Stimulated activated effector memory CD8-positive, alpha-beta T cell treated with anti-CD3 and anti-CD28 coated beads, Interleukin-12 subunit alpha, Interleukin-12 subunit beta, amount 100 ng/mL, for 72 hours (primary cell): ENCODE data around the gene ZFAND3.

Source experiments
- ATAC-seq: fragments of 150-1000 bp; cut with Tn5 transposase; 2 replicates; pipeline ENCODE4 v1.10.0; 2021
- DNase-seq, 2 donors: peaks; one replicate each; pipeline ENCODE4 v3.0.0; 2021 to 2022; ENCODE audit warnings: low spot score in 2 of 2
- H3K27ac Mint-ChIP-seq: one replicate; pipeline ENCODE4 v1.8.0; 2022; ENCODE audit warnings: mild to moderate bottlenecking, mixed read lengths
- H3K36me3 Mint-ChIP-seq: one replicate; pipeline ENCODE4 v1.8.0; 2022; ENCODE audit warnings: mild to moderate bottlenecking, mixed read lengths
- H3K4me1 Mint-ChIP-seq: one replicate; pipeline ENCODE4 v1.8.0; 2022; ENCODE audit warnings: mixed read lengths
- H3K4me3 Mint-ChIP-seq: one replicate; pipeline ENCODE4 v1.8.0; 2022; ENCODE audit warnings: mild to moderate bottlenecking, mixed read lengths
- H3K9me3 Mint-ChIP-seq: one replicate; pipeline ENCODE4 v1.8.0; 2022; ENCODE audit warnings: mixed read lengths

Gene ZFAND3

DNA sequence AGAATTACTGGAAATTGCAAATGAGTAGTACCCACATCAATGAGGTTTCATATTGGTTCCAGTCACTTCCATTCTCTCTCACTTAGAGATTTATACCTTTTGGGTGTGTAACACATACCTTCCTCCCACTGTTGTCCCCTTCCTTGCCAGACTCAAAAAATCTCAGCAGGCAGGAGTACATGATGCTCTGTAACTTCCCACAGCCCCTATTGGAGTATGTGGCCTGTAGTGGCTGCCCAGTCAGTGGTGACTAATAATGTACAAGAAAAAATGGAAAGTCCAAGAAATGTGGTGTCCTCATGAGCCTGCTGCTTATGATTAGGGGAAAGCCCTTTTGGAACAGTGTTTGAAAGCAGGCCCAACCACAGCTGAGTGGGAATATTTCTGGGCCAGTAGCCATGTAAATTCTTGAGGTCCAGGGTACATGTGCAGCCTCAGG is 312.0 kb downstream of the ZFAND3 start:
- Mint-ChIP-seq H3K4me3 (no peak overlapping the region), H3K36me3 (peaks cover 15% of the 10 kb centered on the region), H3K27ac (peak overlapping the region; percentile 74), H3K4me1 (peaks cover 55% of the 10 kb centered on the region), H3K9me3 (no peaks in the 10 kb centered on the region)
- DNase-seq (peak in 1 of 2 donors; percentile 56), ATAC-seq (peak; percentile 85)

DNA sequence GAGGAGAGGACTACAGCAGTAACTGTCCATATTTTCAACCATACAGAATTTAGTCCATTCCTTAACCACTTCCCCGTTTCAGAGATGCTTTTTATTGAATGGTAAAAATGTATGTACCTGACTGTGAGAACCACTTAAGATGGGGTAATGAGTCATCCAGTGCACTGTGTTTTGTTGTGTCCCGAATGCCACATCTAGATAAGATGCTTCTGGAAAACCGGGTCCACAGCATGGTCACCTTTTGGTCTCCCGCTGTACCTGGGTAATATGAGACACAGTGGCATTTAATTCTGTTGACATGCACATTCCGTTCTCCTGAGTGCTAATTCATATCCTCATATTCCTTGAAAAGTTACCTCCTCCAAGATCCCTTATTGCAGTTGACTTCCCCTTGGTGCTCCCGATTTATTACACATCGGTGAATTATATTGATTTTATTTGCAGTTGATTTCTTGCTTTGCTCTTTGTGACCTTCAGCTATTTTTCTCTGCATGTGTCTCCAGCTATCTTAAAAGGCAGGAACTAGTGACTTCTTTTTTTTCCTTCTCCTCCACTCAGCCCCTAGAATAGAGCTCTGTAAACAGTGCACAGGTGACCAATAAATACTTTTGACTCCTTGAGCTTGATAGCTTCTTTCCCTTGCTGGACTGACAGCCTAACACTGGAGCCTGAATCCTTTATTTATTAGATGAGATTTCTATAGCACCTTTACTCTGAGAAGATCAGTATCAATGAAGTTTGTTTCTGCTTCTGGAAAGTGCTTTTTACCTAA is 314.6 kb downstream of the ZFAND3 start:
- Mint-ChIP-seq H3K4me1 (peaks cover 55% of the 10 kb centered on the region), H3K4me3 (no peak overlapping the region), H3K27ac (no peak overlapping the region), H3K36me3 (peaks cover 23% of the 10 kb centered on the region), H3K9me3 (no peaks in the 10 kb centered on the region)
- DNase-seq = no peak
- ATAC-seq = no peak

DNA sequence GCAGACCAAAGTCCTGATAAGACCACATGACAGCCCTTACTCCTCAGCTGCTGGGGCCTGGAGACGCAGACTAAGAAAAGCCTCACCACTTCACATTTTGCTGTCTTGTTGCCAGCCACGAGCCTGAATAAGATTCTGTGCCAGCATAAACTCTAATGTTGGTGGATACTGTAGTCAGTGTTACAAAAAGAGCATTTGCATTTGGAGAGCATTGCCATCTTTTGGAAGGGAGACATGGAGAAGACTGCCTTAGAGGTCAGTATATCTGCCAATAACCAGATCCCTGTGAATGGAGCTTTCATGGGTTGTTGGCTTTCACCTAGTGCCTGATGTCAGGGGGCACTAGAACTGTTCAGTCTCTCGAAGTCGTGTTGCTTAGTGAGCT is 315.2 kb downstream of the ZFAND3 start:
- H3K27ac Mint-ChIP-seq = no peak overlapping the region
- ATAC-seq (no peak), DNase-seq (no peak)
- H3K4me3 Mint-ChIP-seq = no peak overlapping the region
- peaks cover 27% of the 10 kb centered on the region for H3K36me3 Mint-ChIP-seq
- H3K4me1 Mint-ChIP-seq = peaks cover 56% of the 10 kb centered on the region
- no peaks in the 10 kb centered on the region for H3K9me3 Mint-ChIP-seq

DNA sequence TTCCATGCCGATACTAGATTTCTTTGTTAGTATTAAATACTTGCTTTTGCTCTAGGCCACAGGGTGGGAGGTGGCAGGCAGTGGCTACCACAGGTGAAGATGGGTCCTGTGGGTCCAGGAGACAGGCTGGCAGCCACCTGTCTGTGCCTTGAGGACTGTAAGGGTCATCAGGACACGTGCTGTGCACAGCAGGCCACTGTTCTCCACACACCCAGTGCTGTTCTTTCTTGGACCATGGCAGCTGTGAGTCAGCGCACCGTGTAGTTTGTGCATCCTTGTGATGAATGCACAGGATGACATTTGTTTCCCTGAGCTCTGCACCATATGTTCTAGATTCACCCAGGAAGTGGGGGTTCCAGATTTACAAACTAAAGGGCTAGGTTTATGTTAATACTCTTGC is 317.0 kb downstream of the ZFAND3 start:
- no peak overlapping the region for H3K27ac Mint-ChIP-seq
- H3K4me3 Mint-ChIP-seq = no peak overlapping the region
- DNase-seq (no peak), ATAC-seq (no peak)
- peaks cover 43% of the 10 kb centered on the region for H3K4me1 Mint-ChIP-seq
- H3K36me3 Mint-ChIP-seq = peaks cover 27% of the 10 kb centered on the region
- H3K9me3 Mint-ChIP-seq = no peaks in the 10 kb centered on the region

DNA sequence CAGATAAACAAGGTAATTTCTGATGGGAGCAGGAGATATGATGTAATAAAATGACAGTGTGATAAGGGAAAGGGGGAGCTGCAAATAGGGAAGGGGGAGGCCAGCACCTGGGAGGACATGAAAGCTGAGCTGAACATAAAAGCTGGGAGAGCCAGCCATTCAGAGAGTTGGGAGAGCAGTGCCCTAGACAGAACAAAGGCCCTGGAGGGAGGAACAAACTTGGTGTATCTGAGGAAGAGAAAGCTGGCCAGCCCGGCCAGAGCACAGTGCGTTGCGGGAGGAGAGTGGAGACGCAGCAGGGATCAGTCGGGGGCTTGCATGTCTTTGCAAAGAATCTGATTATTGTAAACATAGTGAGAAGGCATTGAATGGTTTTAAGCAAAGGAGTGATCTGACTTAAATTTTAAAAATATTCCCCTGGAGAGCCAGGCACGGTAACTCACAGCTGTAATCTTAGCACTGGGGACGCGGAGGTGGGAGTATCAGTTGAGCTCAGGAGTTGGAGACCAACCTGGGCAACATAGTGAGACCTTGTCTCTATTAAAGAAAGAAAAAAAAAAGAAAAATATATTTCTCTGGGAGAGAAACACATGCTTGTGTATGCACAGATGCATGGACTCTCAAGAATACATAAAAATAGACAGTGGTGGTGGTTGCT is 318.2 kb downstream of the ZFAND3 start:
- Mint-ChIP-seq H3K9me3 (no peaks in the 10 kb centered on the region), H3K27ac (peak overlapping the region; percentile 57)

DNA sequence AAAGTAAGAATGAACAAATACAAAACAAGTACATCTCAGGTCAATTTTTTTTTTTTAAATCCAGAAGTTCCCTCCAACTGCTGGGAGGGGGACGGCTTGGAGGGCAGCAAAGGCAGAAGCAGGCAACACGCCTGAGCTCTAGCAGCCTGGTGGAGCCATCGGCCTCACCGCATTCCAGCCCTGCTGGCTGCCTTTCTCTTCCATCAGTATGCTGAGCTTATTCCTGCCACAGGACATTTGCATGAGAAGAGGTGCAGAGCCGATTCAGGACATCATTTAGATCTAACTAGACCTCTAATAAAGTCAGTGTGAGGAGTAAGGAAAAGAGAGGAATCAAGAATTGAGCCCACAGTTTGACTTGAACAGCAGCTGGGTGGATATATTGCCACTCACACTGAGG is 318.8 kb downstream of the ZFAND3 start:
- no peak overlapping the region for H3K4me3 Mint-ChIP-seq
- ATAC-seq (no peak), DNase-seq (no peak)
- peaks cover 21% of the 10 kb centered on the region for H3K36me3 Mint-ChIP-seq
- H3K4me1 Mint-ChIP-seq = peaks cover 29% of the 10 kb centered on the region
- H3K27ac Mint-ChIP-seq = no peak overlapping the region
- H3K9me3 Mint-ChIP-seq = no peaks in the 10 kb centered on the region

More for the DNA sequence above, 318.2 kb downstream of the ZFAND3 start:
- ATAC-seq (no peak), DNase-seq (no peak)
- Mint-ChIP-seq H3K4me1 (peaks cover 34% of the 10 kb centered on the region), H3K36me3 (peaks cover 22% of the 10 kb centered on the region), H3K4me3 (no peak overlapping the region)

DNA sequence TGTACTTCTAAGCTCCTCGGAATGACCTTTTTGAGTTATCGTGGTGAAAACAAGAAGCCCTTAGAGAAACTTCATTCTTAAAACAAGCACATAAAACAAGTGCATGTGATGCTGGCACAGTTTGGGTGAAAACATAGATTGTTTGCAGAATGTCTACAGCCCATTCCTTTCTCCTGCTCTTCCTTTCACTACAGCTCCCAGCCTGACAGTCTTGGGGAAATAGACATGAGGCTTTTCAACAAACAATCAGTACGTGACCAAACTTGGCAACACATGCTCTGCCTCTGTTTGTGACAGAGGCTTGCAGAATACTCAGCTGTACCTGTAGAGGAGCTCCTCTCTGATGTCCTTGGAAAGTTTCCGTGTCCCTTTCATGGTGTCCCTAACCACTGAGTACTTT is 321.6 kb downstream of the ZFAND3 start:
- Mint-ChIP-seq H3K4me3 (no peak overlapping the region), H3K9me3 (no peaks in the 10 kb centered on the region), H3K4me1 (peaks cover 29% of the 10 kb centered on the region), H3K36me3 (peaks cover 19% of the 10 kb centered on the region), H3K27ac (peak overlapping the region; percentile 11)
- DNase-seq (no peak), ATAC-seq (no peak)

DNA sequence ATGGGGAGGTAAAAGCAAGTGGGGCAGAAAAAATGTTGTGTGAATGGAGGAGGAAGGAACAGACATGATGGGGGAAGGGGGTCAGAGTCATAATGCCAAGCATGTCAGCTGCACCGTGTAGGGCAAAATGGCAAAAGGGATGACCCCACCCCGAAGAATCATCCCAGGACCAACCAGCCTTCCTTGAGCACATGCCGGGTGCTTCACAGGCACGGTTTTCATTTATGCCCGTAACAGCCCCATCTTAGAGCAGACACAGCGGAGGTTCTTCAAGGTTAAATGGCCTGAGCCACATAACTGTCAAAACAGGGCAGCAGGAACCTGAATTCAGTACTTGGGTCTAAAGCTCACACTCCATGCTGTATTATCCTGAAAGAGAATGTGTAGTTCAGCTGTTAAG is 322.2 kb downstream of the ZFAND3 start:
- Mint-ChIP-seq H3K4me3 (no peak overlapping the region), H3K36me3 (peaks cover 19% of the 10 kb centered on the region), H3K27ac (no peak overlapping the region), H3K9me3 (no peaks in the 10 kb centered on the region), H3K4me1 (peaks cover 28% of the 10 kb centered on the region)
- DNase-seq (no peak), ATAC-seq (no peak)

DNA sequence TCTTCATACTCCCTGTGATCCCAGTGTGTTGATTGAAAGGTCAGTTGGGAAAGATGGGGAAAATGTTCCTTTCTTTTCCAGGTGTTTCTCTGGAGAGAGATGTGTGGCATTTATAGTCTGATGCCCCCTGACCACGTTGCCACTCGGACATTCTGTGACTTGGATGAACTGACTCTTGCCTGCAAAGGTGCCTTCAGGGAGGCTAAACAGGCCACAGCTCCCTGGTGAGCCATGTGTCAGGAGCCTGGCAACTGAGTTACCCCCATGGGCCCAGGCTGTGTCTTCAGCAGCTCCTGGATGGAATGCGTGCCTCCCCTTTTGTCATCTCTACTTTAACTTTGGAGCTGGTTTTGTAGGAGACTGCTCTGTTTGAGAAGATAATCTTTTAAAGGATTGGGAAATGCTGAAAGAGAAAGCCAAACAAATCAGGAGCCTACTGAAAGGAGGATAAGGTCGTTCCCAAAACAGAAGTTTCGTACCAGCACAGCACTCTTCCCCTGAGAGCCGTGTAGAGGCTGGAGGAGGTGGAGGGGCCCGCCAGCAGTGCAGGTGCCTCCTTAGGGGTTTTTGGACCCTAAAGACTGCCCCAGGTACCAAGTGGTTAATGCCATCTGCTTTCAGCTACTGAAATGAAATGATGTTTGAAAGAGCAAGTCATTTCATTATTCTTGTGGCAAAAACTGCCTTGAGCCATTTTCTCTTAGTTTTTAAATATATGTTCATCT is 322.8 kb downstream of the ZFAND3 start:
- ATAC-seq (no peak), DNase-seq (no peak)
- H3K4me1 Mint-ChIP-seq = peaks cover 31% of the 10 kb centered on the region
- no peak overlapping the region for H3K27ac Mint-ChIP-seq
- no peak overlapping the region for H3K4me3 Mint-ChIP-seq
- no peaks in the 10 kb centered on the region for H3K9me3 Mint-ChIP-seq
- peaks cover 13% of the 10 kb centered on the region for H3K36me3 Mint-ChIP-seq

DNA sequence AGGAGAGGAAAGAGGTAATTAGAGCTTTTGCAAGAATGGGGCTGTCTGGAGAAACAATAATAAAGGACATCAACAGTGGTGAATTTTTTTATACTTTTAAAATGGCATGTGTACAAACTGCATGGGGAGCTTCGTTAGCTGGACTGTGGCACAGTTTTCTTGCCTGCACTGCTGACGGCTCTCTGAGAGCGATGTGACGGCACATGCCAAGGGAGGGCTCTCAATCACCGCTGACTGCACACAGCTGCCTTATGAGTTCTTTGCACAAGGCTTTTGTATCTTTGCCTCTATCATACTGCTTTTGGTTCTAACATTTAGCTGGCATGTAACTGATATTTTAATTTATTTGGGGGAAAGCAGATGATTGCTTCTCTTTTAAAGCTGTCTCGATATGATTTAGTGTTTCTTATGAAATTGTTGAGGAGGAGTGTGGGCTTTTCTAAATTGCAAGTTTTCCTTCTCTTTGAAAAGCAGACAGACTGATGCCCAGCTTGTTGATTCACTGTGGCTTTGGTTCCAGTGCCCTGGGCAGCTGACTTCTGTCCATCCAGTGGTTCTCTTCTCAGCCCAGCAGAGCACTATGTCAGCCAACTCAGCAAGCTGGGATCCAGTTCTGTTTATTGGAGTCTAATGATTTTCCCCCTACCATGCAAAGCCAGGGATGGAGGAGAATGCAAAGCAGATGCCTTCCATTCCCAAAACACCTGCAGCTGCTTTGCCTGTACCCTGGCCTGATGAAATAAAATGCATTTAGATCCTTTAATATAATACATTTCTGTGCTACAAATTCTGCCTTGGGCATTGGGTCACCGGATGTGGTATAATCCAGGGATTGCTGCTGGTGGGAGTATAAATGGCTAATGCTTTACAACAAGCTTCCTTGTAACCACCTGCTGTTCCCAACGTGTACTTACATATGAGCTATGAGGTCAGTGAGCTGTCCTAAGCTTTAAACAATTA is 323.9 kb downstream of the ZFAND3 start:
- peaks cover 26% of the 10 kb centered on the region for H3K4me1 Mint-ChIP-seq
- H3K9me3 Mint-ChIP-seq = no peaks in the 10 kb centered on the region
- H3K36me3 Mint-ChIP-seq = peaks cover 12% of the 10 kb centered on the region
- H3K27ac Mint-ChIP-seq = no peak overlapping the region
- no peak overlapping the region for H3K4me3 Mint-ChIP-seq
- ATAC-seq (no peak), DNase-seq (no peak)

DNA sequence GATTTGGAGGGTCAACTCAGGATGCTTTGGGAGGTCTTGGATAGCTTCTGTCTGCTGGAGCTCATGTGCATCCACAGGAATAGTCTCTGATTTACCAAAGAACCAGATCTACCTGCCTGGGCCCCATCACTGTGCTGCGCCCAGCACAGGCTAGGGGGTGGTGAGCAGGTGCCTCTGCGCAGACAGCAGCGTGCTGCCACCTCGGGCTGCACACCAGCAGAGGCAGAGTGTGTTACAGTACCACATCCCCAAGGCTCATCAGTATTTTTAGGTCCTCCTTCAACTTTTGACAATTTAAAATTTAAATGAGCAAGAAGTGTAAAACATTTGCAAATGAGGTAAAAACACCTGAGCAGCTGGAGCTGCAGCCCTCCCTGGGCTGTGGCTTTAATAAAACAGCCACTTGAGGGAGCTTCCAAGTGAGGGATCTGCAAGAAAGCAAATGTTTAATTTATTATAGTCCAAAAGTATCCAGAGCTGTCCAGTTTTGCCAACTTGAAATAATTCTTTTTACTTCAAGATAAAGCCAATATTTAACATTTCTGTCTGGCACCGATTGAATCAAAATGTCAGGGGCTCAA is 324.9 kb downstream of the ZFAND3 start:
- peaks cover 19% of the 10 kb centered on the region for H3K36me3 Mint-ChIP-seq
- no peaks in the 10 kb centered on the region for H3K9me3 Mint-ChIP-seq
- H3K4me3 Mint-ChIP-seq = no peak overlapping the region
- peaks cover 22% of the 10 kb centered on the region for H3K4me1 Mint-ChIP-seq
- no peak overlapping the region for H3K27ac Mint-ChIP-seq
- DNase-seq = no peak
- no peak for ATAC-seq

DNA sequence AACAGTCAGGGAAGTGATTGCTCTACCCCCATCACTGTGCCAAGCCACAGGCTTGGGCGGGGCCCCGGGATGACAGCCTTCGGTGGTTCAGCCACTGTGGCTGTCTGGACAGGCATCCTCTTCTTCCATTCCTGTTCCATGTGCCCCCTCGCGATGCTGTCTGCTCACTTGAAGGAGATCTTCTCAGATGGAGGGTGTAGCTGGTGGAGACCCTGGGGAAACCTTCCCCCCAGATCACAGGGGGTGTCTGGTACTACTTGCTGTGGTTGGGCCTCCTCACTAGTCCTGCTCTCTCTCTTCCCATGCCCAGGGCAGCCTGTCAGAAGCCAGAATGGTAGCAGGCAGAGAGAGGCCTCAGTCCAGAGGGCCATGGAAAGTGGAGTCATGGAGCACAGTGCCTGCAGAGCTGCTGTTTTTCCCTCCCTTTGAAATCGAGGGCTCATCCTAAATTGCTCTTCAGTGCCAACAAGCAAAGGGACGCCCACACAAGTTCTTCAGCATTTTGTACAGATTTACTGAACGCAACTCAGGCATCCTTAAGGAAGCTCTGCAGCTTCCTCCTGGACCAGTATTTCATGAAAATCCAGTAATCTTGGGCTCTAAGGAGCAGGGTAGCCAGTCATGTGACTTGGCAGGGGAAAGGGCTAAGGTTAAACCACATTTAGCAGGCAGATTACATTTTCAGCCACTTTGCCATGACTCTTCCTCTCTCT is 326.6 kb downstream of the ZFAND3 start:
- H3K4me3 Mint-ChIP-seq = no peak overlapping the region
- no peak for ATAC-seq
- H3K36me3 Mint-ChIP-seq = peaks cover 22% of the 10 kb centered on the region

DNA sequence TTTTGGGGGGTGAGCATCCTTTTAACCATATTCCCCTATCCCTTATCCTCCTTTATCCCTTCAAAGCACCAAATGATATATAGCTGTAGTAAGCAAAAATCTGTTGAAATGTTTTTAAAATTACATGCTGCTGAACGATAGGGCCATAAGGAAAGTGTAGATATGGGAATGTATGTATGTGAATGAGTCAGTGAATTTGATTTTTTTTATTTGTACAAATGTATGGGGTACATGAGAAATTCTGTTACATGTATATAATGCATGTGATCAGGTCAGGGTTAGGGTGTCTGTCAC is 327.2 kb downstream of the ZFAND3 start:
- peaks cover 25% of the 10 kb centered on the region for H3K36me3 Mint-ChIP-seq
- no peak overlapping the region for H3K27ac Mint-ChIP-seq
- H3K4me1 Mint-ChIP-seq = peaks cover 14% of the 10 kb centered on the region

More for the DNA sequence above, 326.6 kb downstream of the ZFAND3 start:
- Mint-ChIP-seq H3K27ac (peak overlapping the region; percentile 56), H3K4me1 (peaks cover 14% of the 10 kb centered on the region), H3K9me3 (no peaks in the 10 kb centered on the region)
- no peak for DNase-seq

DNA sequence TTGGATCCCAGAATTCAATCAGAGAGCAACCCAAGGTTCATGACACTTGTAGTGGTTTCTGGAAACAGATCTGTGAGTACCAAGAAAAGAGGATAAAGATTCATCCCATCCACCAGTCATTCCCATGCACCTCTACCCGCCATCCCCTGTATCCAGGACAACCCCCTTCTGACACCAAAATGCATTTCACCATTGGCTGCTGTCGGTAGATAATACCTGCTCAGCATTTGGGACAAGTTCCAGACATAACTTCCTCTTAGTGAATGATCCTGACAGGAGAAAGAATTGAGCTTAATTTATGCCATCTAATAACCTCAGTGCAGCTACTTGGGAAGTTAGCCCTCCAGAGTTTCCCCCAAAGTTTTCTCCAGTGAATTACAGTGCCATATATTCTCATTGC is 329.1 kb downstream of the ZFAND3 start:
- Mint-ChIP-seq H3K4me1 (peaks cover 14% of the 10 kb centered on the region), H3K4me3 (no peak overlapping the region), H3K36me3 (peaks cover 34% of the 10 kb centered on the region), H3K27ac (peak overlapping the region; percentile 68), H3K9me3 (no peaks in the 10 kb centered on the region)
- no peak for DNase-seq
- ATAC-seq = no peak

More for the DNA sequence above, 327.2 kb downstream of the ZFAND3 start:
- no peak overlapping the region for H3K4me3 Mint-ChIP-seq
- DNase-seq (no peak), ATAC-seq (no peak)
- no peaks in the 10 kb centered on the region for H3K9me3 Mint-ChIP-seq
